ENCODE results near the gene PREX1.
A peak's percentile ranks its signal among the peaks of the same experiment; 100 is the strongest.
"Not testable (repeated sequence)": the region's sequence is repeated elsewhere in the genome, so short reads cannot be mapped to it uniquely, and the experiment has no call there.

PREX1 gene

GRCh38 chr20:48847498-48848205 lies 19.9 kb upstream of the PREX1 start:
- DNase-seq, result no peak

DNA sequence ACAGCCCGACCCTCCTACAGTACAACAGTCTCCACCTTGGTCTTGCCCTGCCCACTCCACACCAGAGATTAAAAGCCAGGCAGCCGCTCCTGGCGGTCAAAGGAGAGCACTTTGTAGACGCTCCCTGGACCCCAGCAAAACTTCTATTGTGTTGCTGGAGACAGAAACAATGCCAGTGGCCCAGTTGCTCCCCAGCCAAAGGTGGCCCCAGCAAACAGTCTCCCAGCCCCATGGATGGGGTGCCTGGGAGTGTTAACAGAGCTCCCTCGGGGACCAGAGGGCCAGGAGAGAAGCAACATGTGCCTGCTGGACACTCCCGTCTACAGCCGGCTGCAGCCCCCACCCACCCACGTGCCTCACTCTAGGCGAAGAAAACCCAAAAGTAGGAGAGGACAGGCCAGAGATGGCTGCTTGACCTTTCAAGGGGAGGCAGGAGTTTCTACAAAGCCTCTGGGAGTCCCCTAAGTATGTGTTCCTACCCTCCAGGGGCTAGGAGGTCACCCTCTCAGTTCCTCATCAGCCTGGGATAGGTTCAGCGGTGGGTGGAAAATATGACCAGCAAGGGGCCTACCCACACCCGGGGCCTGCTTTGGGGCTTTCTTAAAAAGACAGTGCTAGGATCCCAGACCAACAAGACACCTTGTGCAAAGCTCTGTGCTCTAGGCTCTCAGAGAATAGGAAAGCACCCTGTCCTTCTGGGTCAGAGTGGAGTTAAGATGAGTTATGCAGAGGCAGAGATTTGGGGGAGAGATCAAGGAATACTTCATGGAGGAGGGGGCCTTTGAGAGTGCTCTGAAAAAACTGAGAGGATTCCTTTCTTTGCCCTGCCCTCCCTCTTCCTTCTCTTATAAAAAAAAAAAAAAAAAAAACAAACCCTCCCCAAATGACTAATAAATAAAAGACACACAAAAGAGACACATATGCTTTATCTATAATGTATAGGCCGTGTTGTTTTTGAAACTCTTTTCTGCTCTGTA lies 19.0 kb upstream of the PREX1 start:
- DNase-seq, result no peak

DNA sequence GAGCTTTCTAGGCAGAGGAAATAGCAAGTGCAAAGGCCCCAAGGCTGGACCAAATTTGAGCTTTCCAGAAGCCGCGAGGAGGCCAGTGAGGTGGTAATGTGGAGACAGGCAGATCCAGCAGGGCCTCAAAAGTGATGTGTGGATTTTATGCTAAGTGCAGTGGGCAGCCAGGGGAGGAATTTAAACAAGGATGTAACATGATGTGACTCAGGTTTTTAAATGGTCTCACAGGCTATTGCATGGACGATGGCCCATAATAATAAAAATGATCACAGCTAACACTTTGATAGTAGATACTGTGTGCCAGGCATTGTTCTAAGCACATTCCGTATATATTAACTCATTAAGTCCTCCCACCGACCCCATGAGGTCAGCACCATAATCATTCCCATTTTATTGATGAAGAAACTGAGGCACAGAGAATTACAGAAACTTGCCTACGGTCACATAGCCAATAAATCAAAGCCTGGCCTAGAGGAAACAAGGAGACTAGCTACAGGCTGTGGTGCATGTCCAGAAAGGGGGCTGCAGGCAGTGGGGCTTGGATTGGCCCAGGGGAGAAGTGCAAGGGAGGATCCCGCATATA lies 18.0 kb upstream of the PREX1 start:
- DNase-seq, result no peak

DNA sequence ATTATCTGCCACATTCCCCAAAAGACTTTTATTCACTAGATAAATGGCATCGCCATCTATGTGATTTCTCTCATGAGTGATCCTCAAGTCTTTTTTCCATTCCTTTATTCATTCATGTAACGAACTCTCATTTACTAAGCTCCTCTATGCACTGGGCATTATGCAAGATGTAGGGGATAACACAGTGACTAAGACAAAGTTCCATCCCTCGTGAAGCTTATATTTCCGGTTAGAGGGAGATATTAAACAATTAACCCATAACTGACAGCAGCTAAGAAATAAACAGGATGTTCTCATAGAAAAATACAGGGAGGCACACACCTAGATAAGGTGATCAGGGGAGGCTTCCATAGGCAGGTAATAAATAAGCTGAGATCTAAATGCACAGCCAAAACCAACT lies 17.2 kb upstream of the PREX1 start:
- DNase-seq, result no peak

GRCh38 chr20:48843896-48844295 lies 16.1 kb upstream of the PREX1 start:
- not testable (repeated sequence) for DNase-seq

DNA sequence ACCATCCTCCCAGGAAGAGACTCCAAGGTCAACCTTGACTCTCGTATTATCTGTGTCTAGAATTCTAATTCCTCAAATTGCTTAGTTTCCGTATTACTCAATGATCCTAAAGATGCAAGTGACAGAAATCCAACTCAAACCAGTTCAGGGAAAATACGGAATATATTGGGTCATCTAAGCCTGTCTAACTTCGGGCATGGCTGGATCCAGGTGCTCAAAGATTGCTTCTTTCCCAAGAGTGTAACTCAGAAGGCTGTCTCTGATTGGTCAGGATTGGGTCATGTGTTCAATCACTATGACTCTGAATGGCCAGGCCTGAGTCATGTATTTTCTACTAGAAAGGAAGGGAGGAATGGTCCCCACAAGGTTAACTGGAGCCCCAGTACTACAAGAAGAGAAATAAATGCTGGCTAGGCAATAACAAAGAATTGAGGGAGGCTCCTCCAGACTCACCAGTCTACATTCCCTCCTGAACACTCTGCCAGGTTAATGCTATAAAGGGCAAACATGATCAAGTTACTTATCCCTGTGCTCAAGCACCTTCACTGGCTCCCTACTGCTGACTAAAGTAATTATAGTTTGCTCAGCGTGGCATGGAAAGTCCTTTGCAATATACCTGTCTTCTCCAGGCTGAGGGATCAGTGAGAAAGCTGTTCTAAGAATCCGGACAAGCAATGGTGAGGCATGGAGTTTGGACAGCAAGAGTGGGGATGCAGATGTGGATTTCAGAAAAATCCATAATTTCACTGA lies 15.4 kb upstream of the PREX1 start:
- no peak for DNase-seq

GRCh38 chr20:48841875-48842529 lies 14.2 kb upstream of the PREX1 start:
- peak; percentile 39 for DNase-seq

DNA sequence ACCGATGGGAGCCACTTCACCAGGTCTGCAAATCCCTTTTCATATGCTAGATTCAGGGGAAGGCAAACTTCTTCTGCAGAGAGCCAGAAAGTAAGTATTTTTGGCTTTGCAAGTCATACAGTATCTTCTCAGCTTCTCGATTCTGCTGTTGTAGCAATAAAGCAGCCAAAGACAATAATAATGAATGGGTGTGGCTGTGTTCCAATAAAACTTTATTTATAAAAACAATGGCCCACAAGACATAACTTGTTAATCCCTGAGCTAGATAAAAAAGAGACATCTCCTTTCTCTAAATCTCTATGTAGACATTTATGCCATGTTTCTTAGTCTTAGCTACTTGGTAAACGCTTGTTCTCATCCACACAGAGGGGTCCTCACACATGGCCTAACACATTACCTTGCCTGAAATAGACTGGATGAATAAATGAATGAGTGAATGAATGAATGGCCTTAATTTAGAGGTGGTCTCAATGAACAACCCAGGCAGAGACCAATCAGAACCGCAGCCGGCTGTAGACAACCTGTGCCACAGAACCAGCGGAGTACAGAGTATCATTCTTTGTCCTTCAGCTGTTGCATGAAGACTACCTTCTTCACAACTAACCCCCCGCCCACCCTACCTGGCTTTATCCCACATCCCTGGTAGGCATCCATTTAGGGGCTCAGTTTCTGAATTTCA lies 13.5 kb upstream of the PREX1 start:
- DNase-seq, result no peak

DNA sequence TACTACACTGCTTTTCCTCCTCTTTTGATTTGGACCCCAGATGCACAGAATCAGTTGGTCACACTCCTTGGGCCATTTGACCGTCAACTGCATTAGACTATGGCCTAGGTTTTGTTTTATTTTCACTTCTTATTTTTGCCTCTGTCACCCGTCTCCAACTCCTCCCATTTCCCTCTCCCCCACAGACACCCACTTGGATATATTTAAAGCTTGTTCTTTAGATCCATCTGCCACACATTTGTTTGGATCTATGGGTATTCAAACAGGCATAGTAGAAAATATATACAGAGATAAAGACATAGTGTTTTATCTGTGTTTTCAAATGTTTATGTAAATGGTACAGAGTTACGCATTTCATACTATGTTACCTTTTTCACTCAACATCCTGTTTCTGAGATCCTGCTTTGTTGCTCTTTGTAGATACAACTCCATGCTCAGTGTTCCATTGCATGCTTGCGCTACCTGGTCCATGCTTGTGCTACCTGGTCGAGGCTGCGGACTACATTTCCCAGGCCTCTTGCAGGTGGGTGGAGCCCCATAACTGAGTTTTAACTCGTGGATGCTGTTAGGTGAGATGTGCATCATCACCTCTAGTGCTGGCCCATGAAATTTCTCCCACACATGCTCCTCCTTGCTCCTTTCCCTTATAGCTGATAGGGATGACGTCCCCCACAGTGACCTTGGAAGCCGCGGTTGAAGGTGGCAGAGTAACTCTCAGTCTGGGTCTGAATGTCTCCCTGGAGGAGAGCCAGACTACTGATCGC lies 11.5 kb upstream of the PREX1 start:
- no peak for DNase-seq

DNA sequence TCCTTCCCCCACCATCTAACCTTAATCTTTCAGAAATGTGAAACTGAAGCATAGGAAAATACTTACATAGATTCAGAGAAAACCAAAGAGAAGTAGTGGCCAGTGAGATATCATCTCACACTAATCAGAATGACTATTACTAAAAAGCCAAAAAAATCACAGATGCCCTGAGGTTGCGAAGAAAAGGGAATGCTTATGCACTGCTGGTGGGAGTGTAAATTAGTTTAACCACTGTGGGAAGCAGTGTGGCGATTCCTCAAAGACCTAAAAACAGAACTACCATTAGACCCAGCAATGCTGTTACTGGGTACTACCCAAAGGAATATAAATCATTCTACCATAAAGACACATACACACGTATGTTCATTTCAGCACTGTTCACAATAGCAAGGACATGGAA lies 9.2 kb upstream of the PREX1 start:
- no peak for DNase-seq

GRCh38 chr20:48835390-48835789 lies 7.6 kb upstream of the PREX1 start:
- DNase-seq, result no peak

DNA sequence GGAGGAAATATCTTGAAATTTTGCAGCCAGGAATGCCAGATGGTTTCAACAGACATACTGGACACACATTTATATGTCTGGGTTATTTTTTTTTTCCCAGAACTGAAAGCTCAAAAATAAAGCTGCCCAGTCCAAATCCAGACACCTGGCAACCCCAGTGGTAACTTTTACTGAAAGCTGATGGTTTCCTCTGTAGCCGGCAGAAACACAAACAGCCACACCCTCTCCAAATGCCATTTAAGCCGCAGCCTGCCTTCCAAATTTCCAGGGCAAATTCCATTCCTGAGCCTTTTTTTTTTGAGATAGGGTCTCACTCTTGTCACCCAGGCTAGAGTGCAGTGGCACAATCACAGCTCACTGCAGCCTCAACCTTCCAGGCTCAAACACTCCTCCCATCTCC lies 6.5 kb upstream of the PREX1 start:
- DNase-seq, result no peak

DNA sequence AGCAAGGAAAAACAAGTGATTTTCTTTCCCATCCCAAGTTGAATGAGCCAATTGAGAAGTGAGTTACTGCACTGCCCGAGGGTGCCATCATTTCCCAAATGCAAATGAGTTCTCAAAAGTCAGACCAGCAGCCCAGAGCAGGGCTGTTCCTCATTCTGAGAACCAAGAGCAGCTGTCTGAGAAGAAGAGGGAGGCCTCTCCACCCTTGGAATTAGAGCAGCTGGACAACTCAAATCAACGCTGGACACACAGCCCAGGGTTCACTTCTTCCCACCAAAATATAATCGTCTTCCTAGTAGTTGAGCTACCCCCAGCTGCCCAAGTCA lies 4.6 kb upstream of the PREX1 start:
- DNase-seq, result no peak

GRCh38 chr20:48831718-48832404 lies 4.1 kb upstream of the PREX1 start:
- DNase-seq, result peak; percentile 15

DNA sequence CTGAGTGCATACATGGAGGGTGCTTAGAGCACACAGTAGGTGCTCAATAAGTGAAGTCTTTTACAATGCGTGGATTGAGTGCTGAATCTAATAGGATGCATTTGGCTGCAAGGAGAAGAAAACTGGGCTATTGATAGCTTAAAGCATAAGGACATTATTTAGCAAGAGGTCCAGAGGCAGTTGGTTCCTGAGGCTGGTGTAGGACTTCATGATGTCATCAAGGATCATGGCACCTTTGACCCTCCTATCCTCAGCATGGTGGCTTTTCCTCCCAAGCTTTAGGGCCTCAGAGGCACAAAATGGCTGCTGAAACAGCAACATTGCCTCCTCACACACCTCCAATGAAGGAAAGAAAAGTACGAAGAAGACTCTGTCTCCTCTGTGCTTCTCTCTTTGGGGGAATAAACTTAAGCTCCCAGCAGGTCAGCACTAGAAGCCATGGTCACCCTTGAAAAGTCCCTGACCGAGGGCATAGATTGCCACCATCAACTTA lies 3.1 kb upstream of the PREX1 start:
- DNase-seq, result no peak

GRCh38 chr20:48829940-48830339 lies 2.1 kb upstream of the PREX1 start:
- no peak for DNase-seq

DNA sequence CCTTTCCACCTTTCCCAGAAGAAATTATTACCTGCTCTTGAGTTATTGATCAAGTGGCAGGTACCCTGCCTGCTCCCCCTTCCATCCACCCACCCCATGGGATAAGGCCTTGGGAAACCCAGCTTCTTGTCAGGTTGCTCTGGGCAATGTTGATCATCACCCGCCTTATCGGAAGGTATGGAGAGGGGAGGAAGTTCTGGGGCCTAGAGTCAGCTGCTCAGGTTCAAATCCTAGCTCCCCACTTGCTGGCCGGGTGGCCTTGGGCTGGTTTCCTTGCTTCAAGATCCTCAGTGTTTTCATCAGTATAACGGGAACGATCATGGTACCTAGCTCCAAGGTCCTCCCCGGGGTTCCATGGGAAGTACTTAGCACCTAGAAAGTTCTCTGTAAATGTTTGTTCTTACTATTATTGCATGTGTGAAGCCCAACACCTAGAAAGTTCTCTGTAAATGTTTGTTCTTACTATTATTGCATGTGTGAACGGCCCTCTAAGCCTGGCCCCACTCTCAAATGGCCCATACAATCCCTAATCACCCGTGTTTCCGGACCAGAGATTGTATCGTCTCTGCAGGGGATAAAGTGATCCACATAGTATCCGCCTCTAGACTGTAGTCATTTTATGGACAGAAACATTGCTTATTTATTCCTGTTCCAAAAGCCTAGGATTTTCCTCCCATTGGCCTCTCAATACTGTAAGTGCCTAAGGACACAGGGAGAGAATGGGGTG lies 1.1 kb upstream of the PREX1 start:
- no peak for DNase-seq

GRCh38 chr20:48826883-48827771 lies 672 bp downstream of the PREX1 start:
- DNase-seq, result no peak

GRCh38 chr20:48826480-48826879 lies 1.3 kb downstream of the PREX1 start:
- DNase-seq, result not testable (repeated sequence)
